K562 (cell line): ENCODE data around the gene SYNE2. TPM values are rescaled to one million over a fixed set of nuclear protein-coding genes. Genes with fewer than 3 reads are reported as not detected.

Experiments used
- ATAC-seq: fragments of 200-7000 bp; cut with Tn5 transposase; 3 replicates; pipeline ENCODE4 v1.9.1; 2020; ENCODE audit warnings: moderate library complexity
- BruUV-seq: library from RNA; stranded (reverse); fragments of 400-500 nt; replicated peaks from 2 replicates; lab custom pipeline; 2021; lab: Mats Ljungman, UMichigan
- CTCF ChIA-PET: fragments of 300-600 bp; formaldehyde crosslinking; extraction: SDS; loops from one replicate; lab custom pipeline; 2021; ENCODE audit warnings: low intra/inter-chr PET ratio; lab: Yijun Ruan, JAX
- POLR2A ChIA-PET: fragments of 300-600, 350-650 bp; sonication (Branson Sonifier 250); formaldehyde crosslinking; extraction: SDS; loops from one replicate; lab custom pipeline; 2021; ENCODE audit warnings: antibody characterized with exemption, inconsistent platforms; lab: Yijun Ruan, JAX
- DNase-seq, 4 experiments: peaks; one replicate each; pipeline versions ENCODE4 v3.0.0 to v3.0.0-alpha.2; 2011 to 2018; ENCODE audit warnings: low spot score in 3 of 4, mixed read lengths in 3 of 4; ENCODE audit errors: extremely low read depth in 1 of 4
- FAIRE-seq: peaks from 2 replicates; lab custom pipeline; 2011; peaks lifted over from hg19 to GRCh38; lab: Jason Lieb, UNC
- H2AFZ ChIP-seq: 2 replicates; pipeline ENCODE4 v1.6.0; 2011; ENCODE audit warnings: low read depth, low read length, control low read depth, inconsistent platforms
- H3K27ac ChIP-seq: fragments of 200-600 bp; 3 replicates; pipeline ENCODE4 v1.8.0; 2011; ENCODE audit warnings: low read depth, mild to moderate bottlenecking, control low read depth, inconsistent platforms, low read length, moderate library complexity, mixed read lengths; ENCODE audit errors: extremely low read depth
- H3K27me3 ChIP-seq, 2 experiments: fragments of 300-600 bp in 1 of 2; 2 replicates in 1 of 2; 3 replicates in 1 of 2; pipeline versions ENCODE4 v1.6.0 to v1.8.0; 2011; ENCODE audit warnings: inconsistent platforms in 2 of 2, low read length in 2 of 2, mild to moderate bottlenecking in 1 of 2, mixed read lengths in 1 of 2, moderate library complexity in 1 of 2; ENCODE audit not compliant: control insufficient read depth in 2 of 2, insufficient read depth in 2 of 2
- H3K36me3 ChIP-seq: fragments of 300-600 bp; 3 replicates; pipeline ENCODE4 v1.8.0; 2011; ENCODE audit warnings: mild to moderate bottlenecking, low read length, inconsistent platforms; ENCODE audit not compliant: control insufficient read depth, insufficient read depth
- H3K4me1 ChIP-seq, 2 experiments: fragments of 200-600 bp in 1 of 2; replicated peaks in 1 of 2; 2 replicates in 1 of 2; 3 replicates in 1 of 2; pipeline versions ENCODE4 v1.5.1 to v1.8.0; 2011; ENCODE audit warnings: inconsistent platforms in 2 of 2, low read length in 2 of 2, mild to moderate bottlenecking in 1 of 2, mixed read lengths in 1 of 2, moderate library complexity in 1 of 2; ENCODE audit not compliant: control insufficient read depth in 2 of 2, insufficient read depth in 2 of 2
- H3K4me2 ChIP-seq: 2 replicates; pipeline ENCODE4 v1.6.1; 2011; ENCODE audit warnings: low read length, control low read depth, inconsistent platforms, mixed read lengths; ENCODE audit not compliant: insufficient read depth
- H3K4me3 ChIP-seq: fragments of 200-600 bp; sonication (generic), shearing (Covaris generic); 2 replicates; pipeline ENCODE4 v1.5.1; 2016; ENCODE audit warnings: control low read depth, inconsistent platforms
- H3K79me2 ChIP-seq: fragments of 200-600 bp; 3 replicates; pipeline ENCODE4 v1.8.0; 2011; ENCODE audit warnings: low read length, inconsistent platforms; ENCODE audit not compliant: control insufficient read depth, insufficient read depth
- H3K9ac ChIP-seq, 2 experiments: 2 replicates each; pipeline versions ENCODE4 v1.6.0 to v1.6.1; 2011; ENCODE audit warnings: low read depth in 2 of 2, low read length in 2 of 2, control low read depth in 1 of 2, inconsistent platforms in 1 of 2, mild to moderate bottlenecking in 1 of 2, mixed read lengths in 1 of 2; ENCODE audit not compliant: insufficient read depth in 1 of 2
- H3K9me1 ChIP-seq: one replicate; pipeline ENCODE4 v1.6.0; 2011; ENCODE audit warnings: inconsistent platforms, mild to moderate bottlenecking, low read length, moderate library complexity; ENCODE audit not compliant: control insufficient read depth, insufficient read depth
- H3K9me3 ChIP-seq: replicated peaks from 2 replicates; pipeline ENCODE4 v1.5.1; 2011; ENCODE audit warnings: low read depth, low read length, inconsistent platforms; ENCODE audit not compliant: control insufficient read depth, insufficient read depth
- H4K20me1 ChIP-seq: replicated peaks from 2 replicates; pipeline ENCODE4 v1.6.1; 2011; ENCODE audit warnings: low read length, inconsistent platforms, mixed read lengths; ENCODE audit not compliant: control insufficient read depth, insufficient read depth
- FOXA1 ChIP-seq: fragments of 450-650 bp; IDR thresholded peaks from 2 replicates; pipeline ENCODE4 v1.6.1; 2016; ENCODE audit warnings: mild to moderate bottlenecking, borderline replicate concordance
- SAP30 ChIP-seq: fragments of 200-600 bp; sonication (generic); IDR thresholded peaks from 2 replicates; pipeline ENCODE4 v1.6.1; 2012; ENCODE audit warnings: borderline replicate concordance, low read depth, mild to moderate bottlenecking, moderate library complexity, low read length, control low read depth, inconsistent platforms; ENCODE audit not compliant: insufficient read depth, poor library complexity, severe bottlenecking
- WGBS: fragments of 100-300 bp; shearing (Covaris generic); methylation state at CpG from one replicate; pipeline ENCODE4 v1.1.6; 2016; ENCODE audit warnings: low coverage, mixed read lengths; ENCODE audit not compliant: insufficient coverage; ENCODE audit errors: missing lambda C conversion rate; 5-methylcytosine and 5-hydroxymethylcytosine counted together
- in situ Hi-C: fragments of 300-500 bp; cut with MboI; formaldehyde crosslinking; loops from 4 replicates; pipeline ENCODE4 v1.15.0; 2018; ENCODE audit warnings: inconsistent platforms, mixed read lengths
- intact Hi-C: fragments of 100-400 bp; cut with micrococcal nuclease; formaldehyde crosslinking; loops from 2 replicates; pipeline ENCODE4 v1.14.2; 2022
- polyA plus RNA-seq, 8 experiments: library from polyadenylated mRNA; depleted of rRNA in 4 of 8; stranded (reverse) in 5 of 8; unstranded in 3 of 8; fragments of >200 nt; fragmentation: Nextera tagmentation in 2 of 8; fragmentation: Illumina TruSeq in 1 of 8; extraction: Ambion mirVana in 2 of 8; extraction: Trizol in 1 of 8; gene quantifications; 2 replicates each; pipeline versions ENCODE4 v1.2.1 to v1.2.3, GENCODE V29; 2011 to 2014; ENCODE audit warnings: inconsistent platforms in 1 of 8, missing spikeins in 1 of 8
- total RNA-seq, 7 experiments: library from RNA; depleted of rRNA in 6 of 7; stranded (reverse); fragments of >200 nt in 6 of 7; fragmentation: Illumina TruSeq in 2 of 7; extraction: Trizol in 2 of 7; gene quantifications; 2 replicates each; pipeline versions ENCODE4 v1.2.1 to v1.2.3, GENCODE V29; 2011 to 2021; ENCODE audit warnings: low replicate concordance in 1 of 7
- TF ChIP-seq, protein P1 (sequence below), 3 experiments: IDR thresholded peaks in 2 of 3; conservative IDR thresholded peaks in 1 of 3; 2 replicates each; pipeline ENCODE4 v1.5.1; 2011 to 2012; ENCODE audit warnings: low read length in 3 of 3, mild to moderate bottlenecking in 3 of 3, control low read depth in 2 of 3, improper control_type of control experiment in 1 of 3, inconsistent platforms in 1 of 3, low read depth in 1 of 3, mixed read lengths in 1 of 3, moderate library complexity in 1 of 3; ENCODE audit not compliant: insufficient read depth in 2 of 3
- TF ChIP-seq, protein P2 (sequence below): fragments of 250-450 bp; sonication (Bioruptor Pico); IDR thresholded peaks from 2 replicates; pipeline ENCODE4 v1.4.0; 2020
- TF ChIP-seq, protein P3 (sequence below): fragments of 200-600 bp; sonication (generic); IDR thresholded peaks from one replicate; pipeline ENCODE4 v1.6.1; 2012; ENCODE audit warnings: mild to moderate bottlenecking, low read depth, low read length, inconsistent platforms

Gene SYNE2
- total and polyA plus RNA-seq, 9 of the 15 experiments (the other 6 are each of a cell fraction or from before 2014, with no cell fraction given), result 0.06 to 0.53 (median 0.11) TPM

DNA sequence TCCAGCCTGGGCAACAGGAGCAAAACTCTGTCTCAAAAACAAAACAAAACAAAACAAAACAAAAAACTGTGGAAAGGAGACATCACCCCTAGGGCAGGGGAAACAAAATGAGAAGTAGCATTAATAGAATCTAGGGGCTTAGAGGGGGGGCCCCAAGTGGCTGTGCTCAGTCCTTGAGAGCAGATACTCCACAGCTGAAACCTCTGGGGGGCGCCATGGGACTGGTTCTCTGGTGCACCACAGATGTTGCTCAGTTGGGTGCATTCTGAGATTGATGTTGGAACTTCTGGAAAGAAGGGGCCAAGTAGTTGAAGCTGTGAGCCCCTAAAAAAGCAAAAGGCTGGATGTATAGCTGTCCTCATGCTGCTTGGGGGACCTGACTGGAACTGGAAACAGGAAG is 11.8 kb upstream of the SYNE2 start:
- Histone ChIP-seq H3K4me3 (no peak overlapping the region), H3K27me3 (no peaks in the 10 kb centered on the region), H3K79me2 (no peaks in the 10 kb centered on the region), H4K20me1 (no peaks in the 10 kb centered on the region), H3K36me3 (no peaks in the 10 kb centered on the region), H3K4me1 (no peaks in the 10 kb centered on the region), H3K9me3 (no peaks in the 10 kb centered on the region), H3K4me2 (no peak overlapping the region), H2AFZ (no peak overlapping the region), H3K9ac (no peak overlapping the region), H3K9me1 (no peaks in the 10 kb centered on the region), H3K27ac (no peak overlapping the region)
- no peak for FAIRE-seq
- DNase-seq, result peak in 1 of 4 experiments; percentile 8
- BruUV-seq, result no TSS peak
- WGBS, result no CpG with 5 or more reads among the region's 1 CpG
- intact Hi-C loops (no loop called here), in situ Hi-C loops (no loop called here)
- peak; percentile 55; the same call in 1 of the 3 replicates for ATAC-seq
- ChIA-PET POLR2A (no interaction called here), CTCF (no interaction called here)
- TF ChIP-seq, protein P1, sequence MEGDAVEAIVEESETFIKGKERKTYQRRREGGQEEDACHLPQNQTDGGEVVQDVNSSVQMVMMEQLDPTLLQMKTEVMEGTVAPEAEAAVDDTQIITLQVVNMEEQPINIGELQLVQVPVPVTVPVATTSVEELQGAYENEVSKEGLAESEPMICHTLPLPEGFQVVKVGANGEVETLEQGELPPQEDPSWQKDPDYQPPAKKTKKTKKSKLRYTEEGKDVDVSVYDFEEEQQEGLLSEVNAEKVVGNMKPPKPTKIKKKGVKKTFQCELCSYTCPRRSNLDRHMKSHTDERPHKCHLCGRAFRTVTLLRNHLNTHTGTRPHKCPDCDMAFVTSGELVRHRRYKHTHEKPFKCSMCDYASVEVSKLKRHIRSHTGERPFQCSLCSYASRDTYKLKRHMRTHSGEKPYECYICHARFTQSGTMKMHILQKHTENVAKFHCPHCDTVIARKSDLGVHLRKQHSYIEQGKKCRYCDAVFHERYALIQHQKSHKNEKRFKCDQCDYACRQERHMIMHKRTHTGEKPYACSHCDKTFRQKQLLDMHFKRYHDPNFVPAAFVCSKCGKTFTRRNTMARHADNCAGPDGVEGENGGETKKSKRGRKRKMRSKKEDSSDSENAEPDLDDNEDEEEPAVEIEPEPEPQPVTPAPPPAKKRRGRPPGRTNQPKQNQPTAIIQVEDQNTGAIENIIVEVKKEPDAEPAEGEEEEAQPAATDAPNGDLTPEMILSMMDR (IDR thresholded peaks at IDR 0.05 in 2 of 3, conservative IDR thresholded peaks at IDR 0.05 in 1 of 3; ENCODE audit: insufficient read depth in 2 of 3, low read depth in 1 of 3, low read length in 3 of 3), result peak in 2 of 3 experiments; percentile 7 to 57; a peak in 2 of 6 replicates
- TF ChIP-seq FOXA1, result no peak
- TF ChIP-seq, protein P2, sequence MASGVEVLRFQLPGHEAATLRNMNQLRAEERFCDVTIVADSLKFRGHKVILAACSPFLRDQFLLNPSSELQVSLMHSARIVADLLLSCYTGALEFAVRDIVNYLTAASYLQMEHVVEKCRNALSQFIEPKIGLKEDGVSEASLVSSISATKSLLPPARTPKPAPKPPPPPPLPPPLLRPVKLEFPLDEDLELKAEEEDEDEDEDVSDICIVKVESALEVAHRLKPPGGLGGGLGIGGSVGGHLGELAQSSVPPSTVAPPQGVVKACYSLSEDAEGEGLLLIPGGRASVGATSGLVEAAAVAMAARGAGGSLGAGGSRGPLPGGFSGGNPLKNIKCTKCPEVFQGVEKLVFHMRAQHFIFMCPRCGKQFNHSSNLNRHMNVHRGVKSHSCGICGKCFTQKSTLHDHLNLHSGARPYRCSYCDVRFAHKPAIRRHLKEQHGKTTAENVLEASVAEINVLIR (CRISPR knock-in tag), result no peak
- TF ChIP-seq, protein P3, sequence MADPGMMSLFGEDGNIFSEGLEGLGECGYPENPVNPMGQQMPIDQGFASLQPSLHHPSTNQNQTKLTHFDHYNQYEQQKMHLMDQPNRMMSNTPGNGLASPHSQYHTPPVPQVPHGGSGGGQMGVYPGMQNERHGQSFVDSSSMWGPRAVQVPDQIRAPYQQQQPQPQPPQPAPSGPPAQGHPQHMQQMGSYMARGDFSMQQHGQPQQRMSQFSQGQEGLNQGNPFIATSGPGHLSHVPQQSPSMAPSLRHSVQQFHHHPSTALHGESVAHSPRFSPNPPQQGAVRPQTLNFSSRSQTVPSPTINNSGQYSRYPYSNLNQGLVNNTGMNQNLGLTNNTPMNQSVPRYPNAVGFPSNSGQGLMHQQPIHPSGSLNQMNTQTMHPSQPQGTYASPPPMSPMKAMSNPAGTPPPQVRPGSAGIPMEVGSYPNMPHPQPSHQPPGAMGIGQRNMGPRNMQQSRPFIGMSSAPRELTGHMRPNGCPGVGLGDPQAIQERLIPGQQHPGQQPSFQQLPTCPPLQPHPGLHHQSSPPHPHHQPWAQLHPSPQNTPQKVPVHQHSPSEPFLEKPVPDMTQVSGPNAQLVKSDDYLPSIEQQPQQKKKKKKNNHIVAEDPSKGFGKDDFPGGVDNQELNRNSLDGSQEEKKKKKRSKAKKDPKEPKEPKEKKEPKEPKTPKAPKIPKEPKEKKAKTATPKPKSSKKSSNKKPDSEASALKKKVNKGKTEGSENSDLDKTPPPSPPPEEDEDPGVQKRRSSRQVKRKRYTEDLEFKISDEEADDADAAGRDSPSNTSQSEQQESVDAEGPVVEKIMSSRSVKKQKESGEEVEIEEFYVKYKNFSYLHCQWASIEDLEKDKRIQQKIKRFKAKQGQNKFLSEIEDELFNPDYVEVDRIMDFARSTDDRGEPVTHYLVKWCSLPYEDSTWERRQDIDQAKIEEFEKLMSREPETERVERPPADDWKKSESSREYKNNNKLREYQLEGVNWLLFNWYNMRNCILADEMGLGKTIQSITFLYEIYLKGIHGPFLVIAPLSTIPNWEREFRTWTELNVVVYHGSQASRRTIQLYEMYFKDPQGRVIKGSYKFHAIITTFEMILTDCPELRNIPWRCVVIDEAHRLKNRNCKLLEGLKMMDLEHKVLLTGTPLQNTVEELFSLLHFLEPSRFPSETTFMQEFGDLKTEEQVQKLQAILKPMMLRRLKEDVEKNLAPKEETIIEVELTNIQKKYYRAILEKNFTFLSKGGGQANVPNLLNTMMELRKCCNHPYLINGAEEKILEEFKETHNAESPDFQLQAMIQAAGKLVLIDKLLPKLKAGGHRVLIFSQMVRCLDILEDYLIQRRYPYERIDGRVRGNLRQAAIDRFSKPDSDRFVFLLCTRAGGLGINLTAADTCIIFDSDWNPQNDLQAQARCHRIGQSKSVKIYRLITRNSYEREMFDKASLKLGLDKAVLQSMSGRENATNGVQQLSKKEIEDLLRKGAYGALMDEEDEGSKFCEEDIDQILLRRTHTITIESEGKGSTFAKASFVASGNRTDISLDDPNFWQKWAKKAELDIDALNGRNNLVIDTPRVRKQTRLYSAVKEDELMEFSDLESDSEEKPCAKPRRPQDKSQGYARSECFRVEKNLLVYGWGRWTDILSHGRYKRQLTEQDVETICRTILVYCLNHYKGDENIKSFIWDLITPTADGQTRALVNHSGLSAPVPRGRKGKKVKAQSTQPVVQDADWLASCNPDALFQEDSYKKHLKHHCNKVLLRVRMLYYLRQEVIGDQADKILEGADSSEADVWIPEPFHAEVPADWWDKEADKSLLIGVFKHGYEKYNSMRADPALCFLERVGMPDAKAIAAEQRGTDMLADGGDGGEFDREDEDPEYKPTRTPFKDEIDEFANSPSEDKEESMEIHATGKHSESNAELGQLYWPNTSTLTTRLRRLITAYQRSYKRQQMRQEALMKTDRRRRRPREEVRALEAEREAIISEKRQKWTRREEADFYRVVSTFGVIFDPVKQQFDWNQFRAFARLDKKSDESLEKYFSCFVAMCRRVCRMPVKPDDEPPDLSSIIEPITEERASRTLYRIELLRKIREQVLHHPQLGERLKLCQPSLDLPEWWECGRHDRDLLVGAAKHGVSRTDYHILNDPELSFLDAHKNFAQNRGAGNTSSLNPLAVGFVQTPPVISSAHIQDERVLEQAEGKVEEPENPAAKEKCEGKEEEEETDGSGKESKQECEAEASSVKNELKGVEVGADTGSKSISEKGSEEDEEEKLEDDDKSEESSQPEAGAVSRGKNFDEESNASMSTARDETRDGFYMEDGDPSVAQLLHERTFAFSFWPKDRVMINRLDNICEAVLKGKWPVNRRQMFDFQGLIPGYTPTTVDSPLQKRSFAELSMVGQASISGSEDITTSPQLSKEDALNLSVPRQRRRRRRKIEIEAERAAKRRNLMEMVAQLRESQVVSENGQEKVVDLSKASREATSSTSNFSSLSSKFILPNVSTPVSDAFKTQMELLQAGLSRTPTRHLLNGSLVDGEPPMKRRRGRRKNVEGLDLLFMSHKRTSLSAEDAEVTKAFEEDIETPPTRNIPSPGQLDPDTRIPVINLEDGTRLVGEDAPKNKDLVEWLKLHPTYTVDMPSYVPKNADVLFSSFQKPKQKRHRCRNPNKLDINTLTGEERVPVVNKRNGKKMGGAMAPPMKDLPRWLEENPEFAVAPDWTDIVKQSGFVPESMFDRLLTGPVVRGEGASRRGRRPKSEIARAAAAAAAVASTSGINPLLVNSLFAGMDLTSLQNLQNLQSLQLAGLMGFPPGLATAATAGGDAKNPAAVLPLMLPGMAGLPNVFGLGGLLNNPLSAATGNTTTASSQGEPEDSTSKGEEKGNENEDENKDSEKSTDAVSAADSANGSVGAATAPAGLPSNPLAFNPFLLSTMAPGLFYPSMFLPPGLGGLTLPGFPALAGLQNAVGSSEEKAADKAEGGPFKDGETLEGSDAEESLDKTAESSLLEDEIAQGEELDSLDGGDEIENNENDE, result no peak
- TF ChIP-seq SAP30, result no peak
